T-helper 1 cell treated with Interleukin-12 subunit alpha and Interleukin-12 subunit beta and Interleukin-4 antibody, amounts not matched to agents 30 ng/mL and 1 ng/mL, for 36 hours (primary cell): Measurements from ENCODE around the gene TEKT5. TPM values are rescaled to one million over a fixed set of nuclear protein-coding genes. Genes with fewer than 3 reads are reported as not detected.

Experiments
- intact Hi-C: fragments of 100-400 bp; cut with micrococcal nuclease; formaldehyde crosslinking; loops from one replicate; pipeline ENCODE4 v1.15.1; 2024
- total RNA-seq: library from RNA; stranded (reverse); gene quantifications from 2 replicates; pipeline ENCODE4 v1.2.3, GENCODE V29; 2022

TEKT5 gene
- total RNA-seq, result not detected in 2 replicates

DNA sequence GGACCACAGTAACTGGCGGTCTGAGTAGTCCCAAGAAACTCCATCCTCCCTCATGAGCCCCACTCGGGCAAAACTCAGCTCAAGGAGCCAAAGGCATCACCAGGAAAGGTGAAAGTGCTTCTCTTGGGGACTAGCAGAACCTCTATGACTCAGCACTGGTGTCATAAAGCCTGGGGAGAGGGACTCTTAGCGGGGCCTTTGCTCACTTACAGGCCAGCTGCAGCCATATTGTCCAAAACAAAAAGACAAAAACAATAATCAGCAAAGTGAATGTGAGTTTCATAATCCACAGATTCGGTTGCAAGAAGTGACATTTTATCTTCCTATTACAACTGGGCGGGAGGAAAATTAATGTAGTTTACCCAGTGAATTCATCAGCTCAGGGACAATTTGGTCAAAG lies at the start of gene TEKT5:
Gene TEKT5 (minus strand): TSS at position 101 of the 400 bp plus-strand sequence. CDS start 57 bp downstream, at position 44.
- intact Hi-C loops, result no loop called here

DNA sequence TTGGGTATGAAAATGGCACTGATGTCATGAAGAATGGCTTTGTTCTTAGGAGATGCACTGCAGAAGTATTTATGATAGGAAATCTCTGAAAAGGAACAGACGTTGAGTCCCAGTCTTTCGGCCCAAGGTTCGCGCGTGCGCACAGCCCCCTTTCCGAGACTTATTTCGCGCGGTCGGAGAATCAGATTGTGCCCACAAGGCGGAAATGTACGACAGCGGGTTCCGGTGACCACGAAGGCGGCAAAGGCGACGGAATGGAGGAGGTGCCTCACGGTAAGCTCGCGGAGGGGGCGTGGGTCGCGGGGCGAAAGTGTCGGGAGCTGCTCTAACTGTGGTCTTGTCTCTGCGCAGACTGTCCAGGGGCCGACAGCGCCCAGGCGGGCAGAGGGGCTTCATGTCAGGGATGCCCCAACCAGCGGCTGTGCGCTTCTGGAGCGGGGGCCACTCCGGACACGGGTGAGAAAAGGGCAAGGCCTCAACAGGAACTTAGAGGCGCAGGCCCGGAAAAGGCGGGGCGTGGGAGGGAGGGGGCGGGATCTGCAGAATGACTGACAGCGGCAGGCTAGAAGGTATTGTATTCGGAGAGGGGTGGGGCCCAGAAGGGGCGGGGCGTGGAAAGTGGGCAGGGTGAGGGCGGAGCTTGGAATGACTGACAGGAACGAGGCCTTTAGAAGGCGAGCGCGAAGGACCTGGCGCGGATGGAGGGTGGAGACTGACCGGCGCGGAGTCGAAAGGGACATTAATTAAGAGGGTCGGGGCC lies 49.1 kb upstream of the TEKT5 start, which contains the start of gene NUBP1:
Gene NUBP1 (plus strand): TSS at position 233 of the 760 bp plus-strand sequence. CDS start 22 bp downstream, at position 255.
- intact Hi-C loops, result loop anchor here (1.0 to 5.0 kb wide), 11 partner anchors 134 to 1794 kb away; partner anchors contain the start of genes ATF7IP2, CIITA, CLEC16A and HAPSTR1

DNA sequence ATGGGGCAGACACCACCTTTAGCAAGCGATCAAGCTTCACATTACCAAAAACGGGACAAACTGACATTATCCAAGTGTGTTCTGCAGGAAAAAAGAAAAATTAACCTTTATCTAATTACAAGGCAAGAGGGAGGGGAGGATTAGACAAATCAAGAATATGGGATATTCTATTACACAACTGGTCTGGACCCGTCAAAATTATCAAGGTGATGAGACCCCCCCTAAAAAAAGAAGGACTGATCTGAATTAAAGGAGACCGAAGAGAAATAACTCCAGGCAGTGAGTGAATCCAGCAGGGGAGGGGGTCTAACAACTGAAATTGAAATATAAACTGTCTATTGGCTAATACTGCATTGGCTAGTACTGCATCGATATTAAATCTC lies 48.5 kb upstream of the TEKT5 start:
- intact Hi-C loops, result loop anchor here (5.0 kb wide), 2 partner anchors 1234 to 1794 kb away; partner anchors contain the start of gene SNX29

DNA sequence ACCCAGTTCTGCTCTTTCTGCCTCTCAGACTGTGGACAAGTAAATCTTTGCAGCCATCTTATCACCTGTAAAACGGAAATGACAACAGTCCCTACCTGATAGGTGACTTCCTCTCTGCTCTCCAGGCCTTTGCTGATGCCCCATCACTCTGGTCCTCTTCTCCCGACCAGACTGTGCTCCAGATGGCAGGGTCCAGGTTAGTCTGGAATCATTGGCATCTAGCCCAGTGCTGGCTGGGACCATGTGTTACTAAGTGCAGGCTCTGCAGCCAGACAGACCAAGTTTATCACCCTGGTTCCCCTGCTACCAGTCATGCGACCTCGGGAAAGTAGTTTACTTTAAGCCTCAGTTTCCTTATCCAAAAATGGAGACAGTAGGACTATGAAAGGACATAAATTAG lies 47.1 kb upstream of the TEKT5 start:
- intact Hi-C loops, result loop anchor here (5.0 kb wide), 2 partner anchors 1235 to 1795 kb away; partner anchors contain the start of gene SNX29

DNA sequence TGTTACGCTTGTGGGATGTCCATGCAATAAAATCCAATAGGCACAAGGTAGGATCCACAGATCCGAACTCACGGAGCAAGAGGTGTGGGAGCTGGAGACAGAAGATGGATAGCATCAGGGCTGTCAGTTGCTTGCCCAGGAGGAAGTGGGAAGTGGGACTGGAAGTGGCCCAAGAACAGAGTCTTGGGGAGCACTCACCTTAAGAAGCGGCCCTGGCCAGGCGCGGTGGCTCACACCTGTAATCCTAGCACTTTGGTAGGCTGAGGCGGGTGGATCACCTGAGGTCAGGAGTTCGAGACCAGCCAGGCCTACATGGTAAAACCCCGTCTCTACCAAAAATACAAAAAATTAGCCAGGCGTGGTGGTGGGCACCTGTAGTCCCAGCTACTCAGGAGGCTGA lies 46.5 kb upstream of the TEKT5 start:
- intact Hi-C loops, result loop anchor here (5.0 kb wide), 2 partner anchors 1236 to 1796 kb away; partner anchors contain the start of gene SNX29

DNA sequence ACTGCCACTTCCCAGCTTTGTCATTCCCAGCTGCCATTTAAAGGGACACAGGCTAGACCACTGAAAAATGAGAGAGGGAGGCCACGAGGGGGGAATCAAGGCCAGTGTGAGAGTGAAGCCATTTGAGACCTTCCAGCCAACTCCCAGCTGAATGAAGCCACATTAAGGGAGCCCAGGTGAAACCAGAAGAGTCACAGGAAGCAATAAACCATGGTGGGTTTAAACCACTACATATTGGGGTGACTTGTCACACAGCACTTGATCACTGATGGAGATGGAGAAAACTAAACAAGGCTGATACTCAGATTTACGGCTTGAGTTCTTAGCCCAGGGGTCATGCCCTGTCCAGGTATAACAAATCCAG lies 46.1 kb upstream of the TEKT5 start:
- intact Hi-C loops, result loop anchor here (5.0 kb wide), 2 partner anchors 1236 to 1796 kb away; partner anchors contain the start of gene SNX29

DNA sequence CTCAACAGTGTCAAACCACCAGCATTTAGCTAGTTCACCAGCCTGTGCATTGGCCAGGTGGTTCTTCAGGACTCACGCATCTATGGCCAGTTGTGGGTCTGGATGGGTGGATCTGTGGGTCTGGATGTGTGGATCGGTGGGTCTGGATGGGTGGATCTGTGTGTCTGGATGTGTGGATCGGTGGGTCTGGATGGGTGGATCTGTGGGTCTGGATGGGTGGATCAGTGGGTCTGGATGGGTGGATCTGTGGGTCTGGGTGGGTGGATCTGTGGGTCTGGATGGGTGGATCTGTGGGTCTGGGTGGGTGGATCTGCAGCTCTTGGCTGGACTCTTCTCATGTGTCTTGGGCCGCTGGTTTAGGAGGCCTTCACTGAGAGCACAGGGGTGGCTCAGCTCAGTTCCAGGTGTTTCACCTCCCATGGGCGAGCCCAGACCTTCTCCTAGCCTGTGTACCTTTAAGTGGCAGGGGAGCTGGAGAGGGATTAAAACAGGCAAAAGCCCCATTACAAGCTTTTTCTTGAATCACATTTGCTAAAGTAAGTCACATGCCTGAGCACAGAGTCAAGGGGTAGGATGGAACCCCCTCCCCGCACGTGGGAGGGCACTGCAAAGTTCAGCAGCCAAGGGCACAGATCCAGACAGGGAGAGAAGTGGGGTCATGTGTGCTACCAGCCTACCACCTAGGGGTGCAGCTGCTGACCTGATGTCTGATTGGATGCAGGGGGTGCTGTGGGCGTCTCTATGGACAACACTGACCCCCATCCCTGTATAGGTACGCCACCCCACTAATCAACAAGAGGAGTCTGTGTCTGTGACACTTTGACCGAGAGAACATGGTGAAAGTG lies 45.5 kb upstream of the TEKT5 start:
- intact Hi-C loops, result loop anchor here (5.0 kb wide), 2 partner anchors 1237 to 1797 kb away; partner anchors contain the start of gene SNX29

DNA sequence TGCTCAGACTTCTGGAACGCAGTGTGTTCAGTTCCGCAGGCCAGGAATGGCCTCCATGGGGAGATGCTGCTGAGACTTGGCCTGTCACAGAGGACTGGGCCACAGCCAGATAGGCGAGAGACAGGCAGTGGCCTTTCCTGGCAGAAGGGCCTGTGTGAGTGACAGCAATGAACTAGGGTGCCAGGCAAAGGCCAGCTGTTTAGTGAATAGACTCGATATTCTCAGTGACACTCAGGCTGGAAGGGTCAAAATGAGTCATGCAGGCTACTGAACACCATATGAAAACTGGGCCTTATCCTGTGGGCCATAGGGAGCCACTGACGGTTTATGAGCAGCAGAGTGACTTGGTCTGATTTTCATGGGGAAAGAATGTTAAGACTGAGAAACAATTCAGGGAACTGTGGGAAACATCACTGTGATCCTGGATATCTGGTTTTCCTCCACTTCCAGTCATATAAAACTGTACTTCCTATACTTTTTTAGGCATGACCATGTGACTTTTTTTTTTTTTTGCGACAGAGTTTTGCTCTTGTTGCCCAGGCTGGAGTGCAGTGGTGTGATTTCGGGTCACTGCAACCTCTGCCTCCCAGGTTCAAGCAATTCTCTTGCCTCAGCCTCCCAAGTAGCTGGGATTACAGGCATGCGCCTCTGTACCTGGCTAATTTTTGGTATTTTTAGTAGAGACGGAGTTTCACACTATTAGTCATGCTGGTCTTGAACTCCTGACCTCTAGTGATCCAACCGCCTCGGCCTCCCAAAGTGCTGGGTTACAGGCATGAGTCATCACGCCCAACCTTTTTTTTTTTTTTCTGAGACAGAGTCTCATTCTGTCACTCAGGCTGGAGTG lies 43.7 kb upstream of the TEKT5 start:
- intact Hi-C loops, result no loop called here

DNA sequence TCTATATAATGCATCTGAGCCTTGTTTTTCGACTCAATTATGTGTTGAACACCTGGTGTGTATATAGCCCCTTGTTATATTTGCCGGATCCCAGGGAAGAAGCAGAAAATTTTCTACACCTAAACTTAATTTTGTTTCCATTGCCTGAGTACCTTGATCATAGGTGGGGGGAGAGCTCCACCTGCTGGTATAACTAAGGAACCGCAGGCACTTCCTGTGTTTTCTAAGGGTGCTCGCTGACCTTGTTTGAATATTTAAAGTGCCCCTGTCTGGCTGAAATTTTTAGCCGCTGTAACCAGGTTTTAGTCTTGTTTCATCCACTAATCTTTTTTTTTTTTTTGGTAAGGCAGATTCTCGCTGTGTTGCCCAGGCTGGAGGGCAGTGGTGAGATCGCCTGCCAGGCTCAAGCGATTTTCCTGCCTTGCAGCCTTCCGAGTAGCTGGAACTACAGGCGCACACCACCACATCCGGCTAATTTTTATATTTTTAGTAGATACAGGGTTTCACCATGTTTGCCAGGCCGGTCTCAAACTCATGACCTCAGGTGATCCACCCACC lies 42.4 kb upstream of the TEKT5 start:
- intact Hi-C loops, result loop anchor here (1.0 kb wide), 6 partner anchors 69 to 481 kb away; no protein-coding TSS in a partner anchor

DNA sequence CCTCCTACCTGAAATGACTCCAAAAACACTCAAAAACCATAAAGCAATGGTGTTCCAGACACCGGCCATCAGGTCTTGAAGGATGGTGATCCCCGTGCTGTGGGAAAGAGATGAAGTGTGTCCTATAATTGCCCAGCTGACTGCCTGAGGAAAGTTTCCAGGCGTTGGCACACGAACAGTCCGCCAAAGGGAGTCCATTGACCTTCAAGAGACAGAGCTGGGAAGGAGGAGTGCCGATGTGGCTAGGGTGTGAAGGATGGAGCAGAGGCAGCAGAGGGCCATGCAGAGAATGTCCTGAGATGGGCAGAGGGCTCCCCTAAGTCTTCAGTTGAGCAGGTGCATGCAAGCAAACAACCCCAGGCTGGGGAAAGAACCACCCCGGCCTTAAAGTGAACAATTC lies 37.1 kb upstream of the TEKT5 start:
- intact Hi-C loops, result no loop called here

DNA sequence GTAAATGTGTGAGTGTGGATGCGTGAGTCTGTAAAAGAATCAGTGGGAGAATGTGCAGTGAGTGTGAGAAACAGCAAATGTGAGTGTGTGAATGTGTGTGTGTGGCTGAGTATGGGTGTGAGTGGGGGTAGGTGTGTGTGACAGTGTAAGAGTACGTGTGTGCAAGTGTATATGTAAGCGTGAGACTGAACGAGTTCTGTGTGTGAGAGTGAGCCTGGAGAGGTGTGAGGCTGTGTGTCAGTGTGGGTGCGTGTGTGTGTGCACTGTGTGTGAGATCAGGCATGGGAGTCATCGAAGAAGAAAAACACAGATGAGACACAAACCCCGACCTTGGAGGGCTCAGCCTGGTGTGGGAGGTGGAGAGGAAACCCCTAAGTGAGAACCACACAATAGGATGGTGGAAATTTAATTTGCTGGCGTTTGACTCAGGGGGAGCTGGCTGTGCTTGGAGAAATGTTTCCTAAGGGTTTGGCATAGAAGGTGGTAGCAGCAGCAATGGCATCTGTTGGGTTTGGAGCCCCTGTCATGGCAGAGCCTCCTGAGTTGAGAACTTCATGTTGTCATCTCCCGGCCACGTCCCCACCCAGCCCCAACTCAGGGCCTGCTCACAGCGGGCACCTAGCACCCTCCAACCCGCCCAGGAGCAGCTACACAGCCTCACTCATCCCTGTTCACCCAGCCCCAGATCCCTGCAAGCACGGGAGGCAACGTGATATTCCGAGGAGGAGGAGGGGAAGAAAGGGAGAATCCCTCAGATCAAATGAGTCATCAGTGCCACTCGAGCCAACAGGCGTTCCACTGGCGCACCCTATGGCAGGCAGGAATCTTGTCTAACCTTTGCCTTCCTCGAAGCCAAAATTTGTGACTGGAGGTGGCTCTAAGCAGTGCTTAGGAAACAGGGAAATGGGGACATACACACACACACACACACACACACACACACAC lies 34.6 kb upstream of the TEKT5 start:
- intact Hi-C loops, result no loop called here

DNA sequence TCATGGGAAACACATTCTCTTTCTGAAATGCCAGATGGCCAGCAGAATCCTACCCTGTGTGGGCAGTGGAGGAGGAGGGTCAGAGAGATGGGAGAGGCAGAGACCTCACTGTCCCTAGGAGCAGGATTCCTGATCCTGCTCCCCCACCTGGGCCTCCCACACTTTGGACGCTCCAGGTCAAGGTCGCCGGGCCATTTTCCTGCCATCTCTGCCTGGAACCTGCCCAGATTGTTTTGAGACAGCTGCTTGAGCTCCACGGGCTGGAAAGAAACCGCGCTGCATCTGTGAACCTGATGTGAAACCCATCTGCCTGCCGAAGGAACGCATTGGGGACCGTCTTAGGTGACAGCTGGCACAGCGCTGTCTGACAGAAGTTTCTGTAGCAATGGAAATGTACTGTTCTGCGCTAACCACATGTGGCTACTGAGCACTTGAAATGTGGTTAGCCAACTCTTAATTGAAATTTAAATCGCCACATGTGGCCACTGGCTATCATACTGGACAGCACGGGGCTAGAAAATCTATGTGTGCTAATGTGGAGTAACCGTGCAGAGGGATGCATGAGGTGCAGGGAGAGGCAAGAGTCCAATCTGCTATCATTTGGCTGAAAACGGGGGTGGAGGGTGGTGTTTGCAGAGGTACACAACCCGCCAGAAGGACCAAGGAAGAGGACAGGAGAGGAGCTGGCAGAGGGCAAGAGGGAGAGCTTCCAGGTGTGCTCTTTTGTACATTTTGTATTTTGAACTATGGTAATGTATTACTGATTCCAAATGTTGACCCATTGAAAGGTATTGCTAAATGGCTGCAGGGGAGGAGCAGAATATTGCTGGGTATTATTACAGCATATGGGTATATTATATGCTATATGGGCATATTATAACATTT lies 33.5 kb upstream of the TEKT5 start:
- intact Hi-C loops, result no loop called here

DNA sequence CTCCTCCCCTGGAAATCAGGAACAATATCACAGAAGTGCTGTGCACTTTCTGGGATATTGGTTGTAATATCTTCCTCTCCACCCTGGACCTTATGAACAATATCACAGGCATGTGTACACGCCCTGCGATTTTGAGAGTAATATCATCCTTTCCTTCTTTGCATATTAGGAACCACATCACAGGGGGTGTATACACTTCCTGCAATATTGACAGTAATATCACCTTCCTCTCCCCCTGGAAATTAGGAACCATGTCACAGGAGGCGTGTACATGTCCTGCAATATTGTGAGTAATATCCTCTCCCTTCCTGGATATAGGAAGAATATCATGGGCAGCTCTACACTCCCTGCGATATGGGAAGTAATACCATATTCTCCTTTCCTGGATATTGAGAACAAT lies 14.2 kb upstream of the TEKT5 start:
- intact Hi-C loops, result no loop called here

DNA sequence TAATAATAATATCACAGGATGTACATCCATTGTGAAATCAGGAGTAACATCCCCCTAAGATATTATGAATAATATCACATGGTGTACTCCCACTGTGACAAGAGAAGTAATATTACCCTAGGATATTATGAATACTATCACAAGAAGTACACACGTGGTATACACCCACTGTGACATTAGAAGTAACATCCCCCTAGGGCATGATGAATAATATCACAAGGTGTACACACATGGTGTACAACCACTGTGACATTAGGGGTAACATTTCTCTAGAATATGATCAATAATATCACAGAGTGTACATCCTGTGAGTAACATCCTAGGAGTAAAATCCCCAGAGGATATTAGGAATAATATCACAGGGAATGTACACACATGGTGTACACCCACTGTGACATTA lies 5.0 kb upstream of the TEKT5 start:
- intact Hi-C loops, result loop anchor here (5.0 kb wide), 1 partner anchor 377 kb away; no protein-coding TSS in a partner anchor

DNA sequence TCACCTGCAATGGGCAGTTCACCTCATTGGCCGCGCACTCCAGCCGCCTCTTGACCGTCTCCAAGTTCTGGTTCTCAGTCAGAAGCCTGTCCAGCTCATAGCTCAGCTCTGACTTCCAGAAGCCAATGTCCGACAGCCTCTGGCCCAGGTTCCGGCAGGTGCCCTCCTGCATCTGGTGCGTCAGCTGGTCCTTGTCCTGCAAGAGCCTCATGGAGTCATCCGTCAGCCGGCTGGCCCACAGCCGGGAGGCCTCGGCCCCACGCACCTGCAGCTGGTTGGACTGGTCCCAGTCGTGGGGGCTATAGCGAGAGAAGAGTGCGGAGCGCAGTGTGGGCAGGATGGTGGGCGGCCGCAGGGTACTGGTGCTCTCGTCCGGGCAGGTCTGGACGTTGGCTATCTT lies 424 bp downstream of the TEKT5 start:
- intact Hi-C loops, result no loop called here

DNA sequence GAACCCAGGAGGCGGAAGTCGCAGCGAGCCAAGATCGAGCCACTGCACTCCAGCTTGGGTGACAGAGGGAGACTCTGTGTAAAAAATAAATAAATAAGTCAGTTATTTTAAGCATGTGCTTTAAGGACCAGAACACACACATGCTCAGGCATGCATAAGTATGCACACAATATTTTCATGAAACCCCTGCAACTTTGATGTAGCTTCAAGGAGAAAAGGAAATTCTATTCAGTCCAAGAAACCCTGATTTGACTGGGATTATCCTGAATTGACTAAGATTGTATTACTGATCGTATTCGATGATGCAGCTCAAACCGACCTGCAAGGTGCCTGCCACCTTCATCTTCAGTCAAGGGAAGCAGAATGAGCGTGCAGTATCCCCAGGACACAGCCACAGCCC lies 841 bp downstream of the TEKT5 start:
- intact Hi-C loops, result no loop called here

DNA sequence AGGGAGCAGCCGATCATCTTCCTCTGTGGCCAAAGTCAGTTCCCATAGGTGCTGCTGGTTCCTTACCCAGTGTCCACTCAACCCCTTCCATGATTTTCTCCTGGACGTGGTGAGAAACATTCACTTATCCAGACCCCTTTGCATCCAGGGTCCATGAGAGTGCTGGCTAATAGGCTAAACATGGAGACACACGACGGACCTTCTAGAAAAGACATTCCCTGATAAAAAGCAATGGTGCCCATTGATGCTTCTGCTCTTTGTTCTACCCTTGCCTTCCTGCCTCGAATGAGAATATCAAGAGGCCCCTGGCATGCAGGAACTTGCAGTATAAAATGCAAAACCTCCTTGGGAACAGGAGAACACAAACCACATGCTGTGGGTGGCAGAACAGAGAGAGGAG lies 2.3 kb downstream of the TEKT5 start:
- intact Hi-C loops, result no loop called here

DNA sequence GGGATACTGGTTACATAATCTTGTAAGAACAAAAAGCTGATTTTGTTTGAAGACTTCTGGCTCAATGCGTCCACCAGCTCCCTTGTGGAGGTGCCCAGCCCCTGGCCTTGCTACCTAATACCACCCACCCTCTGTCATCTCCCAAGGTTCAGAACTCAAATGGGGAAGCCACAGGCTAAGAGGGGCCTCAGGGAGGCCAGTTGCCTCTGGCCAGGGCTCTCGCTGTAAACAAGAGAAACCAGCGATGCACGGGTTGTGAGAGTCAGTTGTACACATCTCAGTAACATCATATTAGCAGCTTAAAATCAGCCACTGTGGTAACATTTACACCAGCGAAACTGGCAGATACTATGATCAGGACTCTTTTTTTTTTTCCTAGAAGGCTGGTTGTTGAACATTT lies 6.0 kb downstream of the TEKT5 start:
- intact Hi-C loops, result no loop called here
